HS-5 (cell line): Measurements from ENCODE around the gene RAB6B.

Source experiments
- DNase-seq: peaks from one replicate; pipeline ENCODE4 v3.0.0-alpha.2; 2012; ENCODE audit warnings: low read depth

RAB6B gene

GRCh38 chr3:133894353-133895207 is 1.1 kb downstream of the RAB6B start:
- DNase-seq = no peak

GRCh38 chr3:133893683-133894352 is 1.9 kb downstream of the RAB6B start:
- DNase-seq = no peak

GRCh38 chr3:133892541-133893231 is 3.0 kb downstream of the RAB6B start:
- DNase-seq = no peak

GRCh38 chr3:133891662-133892378 is 3.9 kb downstream of the RAB6B start:
- DNase-seq = no peak

- no peak for DNase-seq
Observed at GRCh38 chr3:133890972-133891644, 4.6 kb downstream of the RAB6B start.

GRCh38 chr3:133890037-133890436 is 5.6 kb downstream of the RAB6B start:
- no peak for DNase-seq

GRCh38 chr3:133888726-133889340 is 6.8 kb downstream of the RAB6B start:
- no peak for DNase-seq

GRCh38 chr3:133887803-133888703 is 7.6 kb downstream of the RAB6B start:
- DNase-seq = no peak

GRCh38 chr3:133887074-133887802 is 8.4 kb downstream of the RAB6B start:
- DNase-seq = no peak

GRCh38 chr3:133886031-133886722 is 9.5 kb downstream of the RAB6B start:
- no peak for DNase-seq

GRCh38 chr3:133884887-133885711 is 10.6 kb downstream of the RAB6B start:
- no peak for DNase-seq

- DNase-seq = no peak
Observed at GRCh38 chr3:133884054-133884886, 11.4 kb downstream of the RAB6B start.

GRCh38 chr3:133883641-133884040 is 12.0 kb downstream of the RAB6B start:
- DNase-seq = no peak

GRCh38 chr3:133882986-133883586 is 12.6 kb downstream of the RAB6B start:
- DNase-seq = no peak

GRCh38 chr3:133881939-133882825 is 13.5 kb downstream of the RAB6B start:
- no peak for DNase-seq
